Hepatocyte (in vitro differentiated cells): ENCODE measurements around the gene WDR73. TPM values are rescaled to one million over a fixed set of nuclear protein-coding genes. Genes with fewer than 3 reads are reported as not detected.
"Not testable (repeated sequence)": the region's sequence is repeated elsewhere in the genome, so short reads cannot be mapped to it uniquely, and the experiment has no call there.

ENCODE experiments used
- DNase-seq: peaks from one replicate; pipeline ENCODE4 v3.0.0-alpha.2; 2016; ENCODE audit warnings: low spot score
- H2AFZ ChIP-seq: fragments of 200-600 bp; sonication (generic); 2 replicates; pipeline ENCODE4 v1.6.0; 2016; ENCODE audit warnings: antibody characterized with exemption, mild to moderate bottlenecking
- H3K27ac ChIP-seq: fragments of 200-600 bp; sonication (generic); 2 replicates; pipeline ENCODE4 v1.5.1; 2016; ENCODE audit warnings: mild to moderate bottlenecking
- H3K27me3 ChIP-seq: fragments of 200-600 bp; sonication (generic); 2 replicates; pipeline ENCODE4 v1.6.1; 2016
- H3K36me3 ChIP-seq: fragments of 200-600 bp; sonication (generic); replicated peaks from 2 replicates; pipeline ENCODE4 v1.5.1; 2016; ENCODE audit warnings: low read depth; ENCODE audit not compliant: insufficient read depth
- H3K4me1 ChIP-seq: fragments of 200-600 bp; sonication (generic); 2 replicates; pipeline ENCODE4 v1.5.1; 2016; ENCODE audit warnings: mild to moderate bottlenecking, moderate library complexity; ENCODE audit not compliant: insufficient read depth
- H3K4me2 ChIP-seq: fragments of 200-600 bp; sonication (generic); 2 replicates; pipeline ENCODE4 v1.6.0; 2016
- H3K4me3 ChIP-seq: fragments of 200-600 bp; sonication (generic); 2 replicates; pipeline ENCODE4 v1.5.1; 2016; ENCODE audit warnings: mild to moderate bottlenecking
- H3K79me2 ChIP-seq: fragments of 200-600 bp; sonication (generic); 2 replicates; pipeline ENCODE4 v1.6.0; 2017; ENCODE audit warnings: mild to moderate bottlenecking
- H3K9me2 ChIP-seq: fragments of 200-600 bp; sonication (generic); replicated peaks from 2 replicates; pipeline ENCODE4 v1.6.0; 2017; ENCODE audit warnings: mild to moderate bottlenecking; ENCODE audit not compliant: insufficient read depth
- H3K9me3 ChIP-seq: fragments of 200-600 bp; sonication (generic); 2 replicates; pipeline ENCODE4 v1.5.1; 2016; ENCODE audit warnings: low read depth, mild to moderate bottlenecking
- H4K20me1 ChIP-seq: fragments of 200-600 bp; sonication (generic); 2 replicates; pipeline ENCODE4 v1.6.0; 2016; ENCODE audit warnings: mild to moderate bottlenecking; ENCODE audit not compliant: insufficient read depth, poor library complexity, severe bottlenecking
- CTCF ChIP-seq: fragments of 200-600 bp; sonication (generic); IDR thresholded peaks from 2 replicates; pipeline ENCODE4 v1.5.1; 2016; ENCODE audit warnings: antibody characterized with exemption, mild to moderate bottlenecking; ENCODE audit not compliant: poor library complexity
- EZH2 ChIP-seq: fragments of 200-600 bp; sonication (generic); IDR thresholded peaks from 2 replicates; pipeline ENCODE4 v1.6.1; 2016; ENCODE audit warnings: antibody characterized with exemption, mild to moderate bottlenecking, borderline replicate concordance
- EZH2phosphoT487 ChIP-seq: fragments of 200-600 bp; sonication (generic); IDR thresholded peaks from one replicate; pipeline ENCODE4 v1.6.1; 2018; ENCODE audit warnings: antibody characterized with exemption, mild to moderate bottlenecking, low read depth, moderate library complexity; ENCODE audit not compliant: unreplicated experiment, severe bottlenecking
- WGBS: methylation state at CpG from one replicate; pipeline ENCODE4 v1.1.6; 2016; ENCODE audit warnings: low lambda C conversion rate; ENCODE audit errors: missing lambda C conversion rate; 5-methylcytosine and 5-hydroxymethylcytosine counted together
- polyA plus RNA-seq: library from polyadenylated mRNA; unstranded; fragments of >200 nt; fragmentation: Nextera tagmentation; extraction: Ambion mirVana; gene quantifications from 2 replicates; pipeline ENCODE4 v1.2.1, GENCODE V29; 2016
- total RNA-seq: library from RNA; depleted of rRNA; stranded (reverse); fragments of >200 nt; gene quantifications from 2 replicates; pipeline ENCODE4 v1.2.3, GENCODE V29; 2014

The WDR73 gene
- total and polyA plus RNA-seq, 2 experiments from 2014 or later: 30.3 to 31.4 TPM

DNA sequence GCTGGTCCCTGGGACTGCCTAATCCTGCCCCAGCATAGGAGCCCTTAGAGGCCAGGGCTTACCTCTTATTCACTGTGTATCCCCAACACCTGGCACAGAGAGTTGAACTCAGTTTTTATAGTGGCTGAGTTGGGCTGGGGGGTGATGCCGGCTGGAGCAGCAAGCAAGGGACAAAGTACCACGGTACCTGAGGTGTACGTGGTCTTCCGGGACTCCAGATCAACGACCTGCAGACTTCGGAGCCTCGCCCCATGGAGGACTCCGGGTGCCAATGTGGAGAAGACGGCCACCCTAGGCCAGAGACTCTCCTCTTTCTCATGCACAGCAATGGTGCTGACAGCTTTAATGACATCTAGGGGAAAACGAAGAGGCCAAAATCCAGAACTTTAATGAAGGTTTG, 8.1 kb downstream of the WDR73 start:
- Histone ChIP-seq H3K36me3 (no peaks in the 10 kb centered on the region), H3K9me2 (no peaks in the 10 kb centered on the region)
- WGBS: 97% methylated on average over 10 of the region's 10 CpGs

DNA sequence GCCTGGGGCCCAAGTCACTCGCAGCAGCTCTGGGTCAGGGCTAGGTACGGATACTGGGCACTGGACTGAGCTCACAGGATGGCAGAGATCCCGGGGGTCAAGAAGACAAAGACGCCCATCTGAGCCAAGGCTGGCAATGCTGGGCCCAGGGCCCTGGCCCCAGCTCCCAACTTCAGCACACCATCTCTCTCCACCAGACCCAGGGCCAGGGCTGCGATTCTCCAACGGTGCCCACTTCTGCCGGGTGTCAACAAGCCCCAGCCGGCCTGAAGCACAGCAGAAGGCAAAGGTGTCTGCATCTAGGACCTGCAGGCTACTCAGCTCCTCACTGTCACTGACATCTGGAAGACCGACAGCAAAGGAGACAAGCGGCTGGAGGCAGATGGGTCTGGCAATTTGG, 8.6 kb downstream of the WDR73 start:
- H3K27ac ChIP-seq: no peak overlapping the region
- H3K9me3 ChIP-seq: no peaks in the 10 kb centered on the region
- no peak overlapping the region for H2AFZ ChIP-seq
- WGBS: 93% methylated on average over 10 of the region's 10 CpGs
- no peaks in the 10 kb centered on the region for H3K27me3 ChIP-seq
- no peak overlapping the region for H3K4me3 ChIP-seq
- no peak for DNase-seq
- H3K9me2 ChIP-seq: no peaks in the 10 kb centered on the region
- H4K20me1 ChIP-seq: no peaks in the 10 kb centered on the region
- H3K79me2 ChIP-seq: peaks cover 4% of the 10 kb centered on the region
- H3K36me3 ChIP-seq: no peaks in the 10 kb centered on the region
- no peak for TF ChIP-seq EZH2
- no peak for TF ChIP-seq EZH2phosphoT487
- TF ChIP-seq CTCF: no peak
- no peak overlapping the region for H3K4me2 ChIP-seq
- no peaks in the 10 kb centered on the region for H3K4me1 ChIP-seq

More for the DNA sequence above, 8.1 kb downstream of the WDR73 start:
- peaks cover 5% of the 10 kb centered on the region for H3K79me2 ChIP-seq
- H3K4me3 ChIP-seq: no peak overlapping the region
- no peak overlapping the region for H3K4me2 ChIP-seq
- no peak for DNase-seq
- H2AFZ ChIP-seq: no peak overlapping the region
- H3K27me3 ChIP-seq: no peaks in the 10 kb centered on the region
- H3K27ac ChIP-seq: no peak overlapping the region
- H3K4me1 ChIP-seq: peaks cover 2% of the 10 kb centered on the region
- H3K9me3 ChIP-seq: no peaks in the 10 kb centered on the region
- no peak for TF ChIP-seq CTCF
- no peak for TF ChIP-seq EZH2
- TF ChIP-seq EZH2phosphoT487: no peak
- H4K20me1 ChIP-seq: no peaks in the 10 kb centered on the region

DNA sequence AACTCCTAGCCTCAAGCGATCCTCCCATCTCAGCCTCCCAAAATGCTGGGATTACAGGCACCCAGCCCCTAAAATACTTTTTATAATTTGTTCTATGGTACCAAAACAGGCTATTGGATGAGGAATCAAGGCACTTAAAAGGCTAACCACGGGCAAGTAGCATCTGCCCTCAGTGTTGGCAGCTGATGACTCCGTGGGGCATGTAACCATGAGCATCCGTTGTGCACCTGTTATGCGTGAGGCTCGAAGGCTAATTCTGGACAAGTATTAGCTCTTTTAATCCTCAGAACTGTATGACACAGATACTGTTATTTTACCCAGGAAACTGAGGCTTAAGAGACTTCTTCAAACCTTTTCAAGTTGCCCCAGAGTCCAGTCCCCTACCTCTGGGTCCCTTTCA, 10.2 kb downstream of the WDR73 start:
- Histone ChIP-seq H3K27ac (no peak overlapping the region), H3K36me3 (no peaks in the 10 kb centered on the region), H2AFZ (no peak overlapping the region), H3K9me2 (no peaks in the 10 kb centered on the region), H3K79me2 (no peaks in the 10 kb centered on the region), H4K20me1 (no peaks in the 10 kb centered on the region), H3K4me2 (no peak overlapping the region), H3K9me3 (no peaks in the 10 kb centered on the region), H3K27me3 (no peaks in the 10 kb centered on the region), H3K4me3 (no peak overlapping the region), H3K4me1 (no peaks in the 10 kb centered on the region)
- TF ChIP-seq EZH2phosphoT487 (no peak), EZH2 (no peak), CTCF (no peak)
- 94% methylated on average over 6 of the region's 6 CpGs for WGBS
- DNase-seq: no peak

DNA sequence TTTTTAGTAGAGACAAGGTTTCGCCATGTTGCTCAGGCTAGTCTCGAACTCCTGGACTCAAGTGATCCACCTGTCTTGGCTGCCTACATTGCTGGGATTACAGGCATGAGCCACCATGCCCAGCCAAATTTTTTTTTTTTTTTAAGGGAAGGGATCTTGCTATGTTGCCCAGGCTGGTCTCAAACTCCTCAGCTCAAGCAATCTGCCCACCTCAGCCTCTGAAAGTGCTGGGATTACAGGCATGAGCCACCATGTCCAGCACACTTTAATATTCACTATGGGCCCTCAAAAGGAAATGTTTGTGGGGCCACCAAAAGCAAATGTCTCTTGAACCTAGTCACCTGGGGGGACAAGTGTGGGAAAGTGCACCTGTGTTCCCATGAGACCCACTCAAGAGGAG, 11.4 kb downstream of the WDR73 start:
- H4K20me1 ChIP-seq, H3K9me2 ChIP-seq, H3K4me1 ChIP-seq, DNase-seq, H3K9me3 ChIP-seq, H3K27me3 ChIP-seq, H3K27ac ChIP-seq, H3K4me2 ChIP-seq, H3K4me3 ChIP-seq, H3K79me2 ChIP-seq, H3K36me3 ChIP-seq, H2AFZ ChIP-seq: not testable (repeated sequence)
- 50% methylated on average over 2 of the region's 2 CpGs for WGBS

DNA sequence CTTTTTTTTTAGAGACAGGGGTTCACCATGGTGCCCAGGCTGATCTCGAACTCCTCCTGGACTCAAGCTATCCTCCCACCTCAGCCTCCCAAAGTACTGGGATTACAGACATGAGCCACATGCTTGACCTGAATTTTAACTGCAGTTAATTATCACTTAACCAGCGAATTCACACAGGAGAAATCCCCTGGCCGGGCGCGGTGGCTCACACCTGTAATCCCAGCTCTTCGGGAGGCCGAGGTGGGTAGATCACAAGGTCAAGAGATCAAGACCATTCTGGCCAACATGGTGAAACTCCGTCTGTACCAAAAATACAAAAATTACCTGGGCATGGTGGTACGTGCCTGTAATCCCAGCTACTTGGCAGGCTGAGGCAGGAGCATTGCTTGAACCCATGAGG, 12.2 kb downstream of the WDR73 start:
- H3K36me3 ChIP-seq: not testable (repeated sequence)

More for the DNA sequence above, 12.2 kb downstream of the WDR73 start:
- H3K4me1 ChIP-seq, H3K9me3 ChIP-seq, H3K27me3 ChIP-seq, H3K9me2 ChIP-seq, H3K27ac ChIP-seq, DNase-seq, H4K20me1 ChIP-seq, H3K4me2 ChIP-seq, H3K79me2 ChIP-seq, H3K4me3 ChIP-seq, H2AFZ ChIP-seq: not testable (repeated sequence)
- 96% methylated on average over 9 of the region's 9 CpGs for WGBS
